DMS114 treated with DMSO at 0.1 percent for 48 hours (cell line): Measurements from ENCODE around the gene AGBL4.

Experiments used
- DNase-seq: peaks from one replicate; lab custom pipeline; 2025; ENCODE audit not compliant: unreplicated experiment; lab: John Stamatoyannopoulos, UW

The AGBL4 gene

GRCh38 chr1:48851638-48852037 is 1172.1 kb downstream of the AGBL4 start:
- no peak for DNase-seq

GRCh38 chr1:48848035-48848434 is 1175.7 kb downstream of the AGBL4 start:
- no peak for DNase-seq

GRCh38 chr1:48846441-48846840 is 1177.3 kb downstream of the AGBL4 start:
- no peak for DNase-seq

- no peak for DNase-seq
Observed at GRCh38 chr1:48844187-48844586, 1179.6 kb downstream of the AGBL4 start.

- no peak for DNase-seq
Observed at GRCh38 chr1:48841966-48842365, 1181.8 kb downstream of the AGBL4 start.

GRCh38 chr1:48841461-48841860 is 1182.3 kb downstream of the AGBL4 start:
- no peak for DNase-seq

- DNase-seq = no peak
Observed at GRCh38 chr1:48831120-48831978, 1192.4 kb downstream of the AGBL4 start.

- DNase-seq = no peak
Observed at GRCh38 chr1:48830715-48831114, 1193.0 kb downstream of the AGBL4 start.

GRCh38 chr1:48829446-48829845 is 1194.3 kb downstream of the AGBL4 start:
- no peak for DNase-seq

- no peak for DNase-seq
Observed at GRCh38 chr1:48823168-48823567, 1200.6 kb downstream of the AGBL4 start.

GRCh38 chr1:48820491-48820890 is 1203.3 kb downstream of the AGBL4 start:
- no peak for DNase-seq

- DNase-seq = peak; percentile 27
Observed at GRCh38 chr1:48817505-48818114, 1206.1 kb downstream of the AGBL4 start.

GRCh38 chr1:48810740-48811139 is 1213.0 kb downstream of the AGBL4 start:
- no peak for DNase-seq

GRCh38 chr1:48808496-48808895 is 1215.3 kb downstream of the AGBL4 start:
- no peak for DNase-seq

- no peak for DNase-seq
Observed at GRCh38 chr1:48807554-48808260, 1216.0 kb downstream of the AGBL4 start.

GRCh38 chr1:48803474-48803873 is 1220.3 kb downstream of the AGBL4 start:
- DNase-seq = no peak

- no peak for DNase-seq
Observed at GRCh38 chr1:48794816-48795215, 1228.9 kb downstream of the AGBL4 start.

- no peak for DNase-seq
Observed at GRCh38 chr1:48793863-48794262, 1229.9 kb downstream of the AGBL4 start.

- DNase-seq = no peak
Observed at GRCh38 chr1:48792961-48793360, 1230.8 kb downstream of the AGBL4 start.

- no peak for DNase-seq
Observed at GRCh38 chr1:48790397-48790796, 1233.4 kb downstream of the AGBL4 start.

- no peak for DNase-seq
Observed at GRCh38 chr1:48789903-48790302, 1233.9 kb downstream of the AGBL4 start.

GRCh38 chr1:48785869-48786268 is 1237.9 kb downstream of the AGBL4 start:
- DNase-seq = no peak
